Pericardium fibroblast (primary cell): ENCODE results near the gene KIF3A. TPM values are rescaled to one million over a fixed set of nuclear protein-coding genes. Genes with fewer than 3 reads are reported as not detected.

ENCODE experiments used
- total RNA-seq: library from RNA; depleted of rRNA; stranded (reverse); fragments of >200 nt; gene quantifications from 2 replicates; pipeline ENCODE4 v1.2.3, GENCODE V29; 2015

KIF3A gene
- 1.8 and 4.1 TPM in 2 replicates for total RNA-seq

GRCh38 chr5:132736853-132737833 lies at the start of gene KIF3A:
Gene KIF3A (minus strand): TSS chr5:132737546. CDS start chr5:132737419, 127 bp downstream.

GRCh38 chr5:132777209-132778069 lies 40.1 kb upstream of the KIF3A start, which contains the start of gene SEPTIN8:
Gene SEPTIN8 (minus strand): TSS chr5:132777239. CDS start chr5:132777137, 102 bp downstream.

GRCh38 chr5:132746954-132747615 lies 9.7 kb upstream of the KIF3A start, which contains the start of gene CCNI2:
Gene CCNI2 (plus strand): TSS chr5:132747426. CDS start chr5:132747496, 70 bp downstream.

GRCh38 chr5:132673939-132674630 lies 63.3 kb downstream of the KIF3A start, which contains the start of gene IL4:
Gene IL4 (plus strand): TSS chr5:132673989. CDS start chr5:132674051, 62 bp downstream.

GRCh38 chr5:132657676-132658380 lies 79.5 kb downstream of the KIF3A start, which contains the start of gene IL13:
Gene IL13 (plus strand): TSS chr5:132658173. CDS start chr5:132658187, 14 bp downstream.

Other genes with a start within 250 kb of the KIF3A start
- 7.4 and 15.6 TPM in 2 replicates for gene IRF1, start 246.8 kb downstream of the KIF3A start, total RNA-seq
- gene IL5, start 194.0 kb downstream of the KIF3A start, total RNA-seq, result not detected in 2 replicates
- gene RAD50, start 180.6 kb downstream of the KIF3A start, total RNA-seq, result 11.6 and 24.3 TPM in 2 replicates
- gene IL13, start 79.4 kb downstream of the KIF3A start, total RNA-seq, result not detected in 2 replicates
- gene IL4, start 63.6 kb downstream of the KIF3A start, total RNA-seq, result not detected in 2 replicates
- not detected in 2 replicates for gene CCNI2, start 9.9 kb upstream of the KIF3A start, total RNA-seq
- 21.7 and 44.0 TPM in 2 replicates for gene SEPTIN8, start 39.7 kb upstream of the KIF3A start, total RNA-seq
- gene SOWAHA, start 75.8 kb upstream of the KIF3A start, total RNA-seq, result not detected in 2 replicates
- gene SHROOM1, start 93.1 kb upstream of the KIF3A start, total RNA-seq, result 2.6 and 5.3 TPM in 2 replicates
- gene GDF9, start 128.9 kb upstream of the KIF3A start, total RNA-seq, result under 0.01 TPM in 2 replicates
- gene UQCRQ, start 129.1 kb upstream of the KIF3A start, total RNA-seq, result 113 and 199 TPM in 2 replicates
- gene LEAP2, start 136.1 kb upstream of the KIF3A start, total RNA-seq, result not detected in 2 replicates
- gene AFF4, start 226.1 kb upstream of the KIF3A start, total RNA-seq, result 32.4 and 41.3 TPM in 2 replicates